H9 (cell line): ENCODE results near the gene H19. TPM values are rescaled to one million over a fixed set of nuclear protein-coding genes. Genes with fewer than 3 reads are reported as not detected.

Source experiments
- DNase-seq: peaks from one replicate; pipeline ENCODE4 v3.0.0-alpha.2; 2017
- H2AFZ ChIP-seq: one replicate; pipeline ENCODE4 v1.6.1; 2013; ENCODE audit warnings: mild to moderate bottlenecking, low read length, control low read depth, moderate library complexity
- H2AK5ac ChIP-seq: 2 replicates; pipeline ENCODE4 v1.6.1; 2013; ENCODE audit warnings: low read length, control low read depth, mixed read lengths; ENCODE audit not compliant: insufficient read length
- H2BK120ac ChIP-seq: one replicate; pipeline ENCODE4 v1.6.1; 2013; ENCODE audit warnings: low read depth, mild to moderate bottlenecking, low read length, control low read depth, inconsistent platforms; ENCODE audit not compliant: poor library complexity, severe bottlenecking
- H2BK12ac ChIP-seq: 2 replicates; pipeline ENCODE4 v1.6.1; 2013; ENCODE audit warnings: low read length, control low read depth, mixed read lengths, low read depth; ENCODE audit not compliant: insufficient read length
- H2BK15ac ChIP-seq: 2 replicates; pipeline ENCODE4 v1.6.1; 2013; ENCODE audit warnings: low read depth, low read length, control low read depth
- H2BK20ac ChIP-seq: one replicate; pipeline ENCODE4 v1.6.1; 2013; ENCODE audit warnings: low read depth, mild to moderate bottlenecking, low read length, control low read depth, inconsistent platforms; ENCODE audit not compliant: poor library complexity, severe bottlenecking
- H2BK5ac ChIP-seq: 2 replicates; pipeline ENCODE4 v1.6.1; 2013; ENCODE audit warnings: low read length, control low read depth, mixed read lengths; ENCODE audit not compliant: insufficient read length
- H3K14ac ChIP-seq: 2 replicates; pipeline ENCODE4 v1.6.1; 2013; ENCODE audit warnings: low read length, control low read depth; ENCODE audit not compliant: insufficient read depth
- H3K18ac ChIP-seq: 2 replicates; pipeline ENCODE4 v1.6.1; 2013; ENCODE audit warnings: low read depth, mild to moderate bottlenecking, mixed read lengths, low read length, control low read depth; ENCODE audit not compliant: insufficient read length
- H3K23ac ChIP-seq: 2 replicates; pipeline ENCODE4 v1.6.1; 2013; ENCODE audit warnings: low read length, control low read depth, mixed read lengths, low read depth; ENCODE audit not compliant: insufficient read length
- H3K23me2 ChIP-seq: 2 replicates; pipeline ENCODE4 v1.6.1; 2013; ENCODE audit warnings: low read depth, mild to moderate bottlenecking, mixed read lengths, low read length, control low read depth; ENCODE audit not compliant: insufficient read length, poor library complexity, severe bottlenecking
- H3K27ac ChIP-seq: 2 replicates; pipeline ENCODE4 v1.5.1; 2013; ENCODE audit warnings: low read length, control low read depth, mixed read lengths, low read depth; ENCODE audit not compliant: insufficient read length
- H3K27me3 ChIP-seq: 2 replicates; pipeline ENCODE4 v1.6.1; 2013; ENCODE audit warnings: low read length, control low read depth, inconsistent platforms; ENCODE audit not compliant: insufficient read depth
- H3K4ac ChIP-seq: 2 replicates; pipeline ENCODE4 v1.6.1; 2013; ENCODE audit warnings: low read depth, mild to moderate bottlenecking, control low read depth, inconsistent platforms, low read length, moderate library complexity
- H3K4me1 ChIP-seq: 2 replicates; pipeline ENCODE4 v1.6.1; 2013; ENCODE audit warnings: low read length, control low read depth, inconsistent platforms; ENCODE audit not compliant: insufficient read depth
- H3K4me2 ChIP-seq: 2 replicates; pipeline ENCODE4 v1.6.1; 2013; ENCODE audit warnings: low read length, control low read depth, mixed read lengths; ENCODE audit not compliant: insufficient read length, insufficient read depth
- H3K56ac ChIP-seq: 2 replicates; pipeline ENCODE4 v1.6.1; 2013; ENCODE audit warnings: low read depth, mild to moderate bottlenecking, mixed read lengths, low read length, control low read depth; ENCODE audit not compliant: insufficient read length
- H3K79me1 ChIP-seq: 2 replicates; pipeline ENCODE4 v1.6.1; 2013; ENCODE audit warnings: low read depth, mild to moderate bottlenecking, moderate library complexity, low read length, control low read depth, inconsistent platforms; ENCODE audit not compliant: insufficient read depth, poor library complexity, severe bottlenecking
- H3K79me2 ChIP-seq: 2 replicates; pipeline ENCODE4 v1.6.1; 2013; ENCODE audit warnings: low read length, control low read depth, inconsistent platforms; ENCODE audit not compliant: insufficient read depth
- H3K9ac ChIP-seq: 2 replicates; pipeline ENCODE4 v1.6.1; 2013; ENCODE audit warnings: low read length, control low read depth, mixed read lengths; ENCODE audit not compliant: insufficient read length; ENCODE audit errors: extremely low read depth
- H3K9me3 ChIP-seq: one replicate; pipeline ENCODE4 v1.6.1; 2013; ENCODE audit warnings: low read depth, low read length, inconsistent platforms; ENCODE audit not compliant: control insufficient read depth
- H3T11ph ChIP-seq: one replicate; pipeline ENCODE4 v1.6.1; 2013; ENCODE audit warnings: mild to moderate bottlenecking, low read length, control low read depth, inconsistent platforms
- H4K20me1 ChIP-seq: one replicate; pipeline ENCODE4 v1.6.1; 2013; ENCODE audit not compliant: control insufficient read depth, insufficient read length, insufficient read depth
- H4K5ac ChIP-seq: 2 replicates; pipeline ENCODE4 v1.6.1; 2013; ENCODE audit warnings: low read depth, mild to moderate bottlenecking, mixed read lengths, low read length, control low read depth; ENCODE audit not compliant: insufficient read length
- H4K8ac ChIP-seq: replicated peaks from 2 replicates; pipeline ENCODE4 v1.6.1; 2013; ENCODE audit warnings: low read length, control low read depth, mixed read lengths, low read depth; ENCODE audit not compliant: insufficient read length
- H4K91ac ChIP-seq: 2 replicates; pipeline ENCODE4 v1.6.1; 2013; ENCODE audit warnings: low read depth, mild to moderate bottlenecking, moderate library complexity, mixed read lengths, low read length, control low read depth; ENCODE audit not compliant: insufficient read length
- H3K27ac Mint-ChIP-seq, 3 experiments: 2 replicates in 2 of 3; 3 replicates in 1 of 3; pipeline ENCODE4 v1.8.0; 2020 to 2021; ENCODE audit warnings: mixed read lengths in 3 of 3, mild to moderate bottlenecking in 1 of 3, moderate library complexity in 1 of 3
- H3K27me3 Mint-ChIP-seq: 2 replicates; pipeline ENCODE4 v1.8.0; 2021; ENCODE audit warnings: low read depth, mild to moderate bottlenecking, moderate library complexity, mixed read lengths
- H3K36me3 Mint-ChIP-seq, 3 experiments: 2 replicates in 2 of 3; 3 replicates in 1 of 3; pipeline ENCODE4 v1.8.0; 2020 to 2021; ENCODE audit warnings: low read depth in 3 of 3, mixed read lengths in 3 of 3; ENCODE audit not compliant: insufficient read depth in 1 of 3
- H3K4me1 Mint-ChIP-seq, 2 experiments: 2 replicates each; pipeline ENCODE4 v1.8.0; 2020; ENCODE audit warnings: mixed read lengths in 2 of 2
- H3K4me3 Mint-ChIP-seq, 2 experiments: 2 replicates in 1 of 2; 3 replicates in 1 of 2; pipeline ENCODE4 v1.8.0; 2020 to 2021; ENCODE audit warnings: mild to moderate bottlenecking in 2 of 2, mixed read lengths in 2 of 2, moderate library complexity in 1 of 2
- H3K9me3 Mint-ChIP-seq, 2 experiments: 2 replicates in 1 of 2; 3 replicates in 1 of 2; pipeline ENCODE4 v1.8.0; 2020; ENCODE audit warnings: mild to moderate bottlenecking in 2 of 2, mixed read lengths in 2 of 2, moderate library complexity in 1 of 2
- CTCF ChIP-seq: fragments of 200-600 bp; sonication (generic); conservative IDR thresholded peaks from 3 replicates; pipeline ENCODE4 v1.8.0; 2021; ENCODE audit warnings: antibody characterized with exemption, mild to moderate bottlenecking
- WGBS: extraction: QIAGEN DNeasy Blood & Tissue Kit; methylation state at CpG from one replicate; pipeline ENCODE4 v1.1.7; 2013; ENCODE audit warnings: missing lambda C conversion rate, low lambda C conversion rate, mixed read lengths; ENCODE audit not compliant: insufficient read length; ENCODE audit errors: extremely low coverage; 5-methylcytosine and 5-hydroxymethylcytosine counted together
- total RNA-seq: library from RNA; stranded (reverse); gene quantifications from 2 replicates; pipeline ENCODE4 v1.2.1, GENCODE V29; 2021

Gene H19
- total RNA-seq, 1 experiment from 2014 or later = 10.7 TPM

- Histone ChIP-seq H2BK15ac (no peak overlapping the region), H2BK20ac (no peak overlapping the region)
- DNase-seq = no peak
These were observed 33.3 kb downstream of the H19 start for GRCh38 chr11:1964348-1964747.

More at GRCh38 chr11:1964348-1964747, 33.3 kb downstream of the H19 start:
- H3K4ac ChIP-seq = no peak overlapping the region
- H4K5ac ChIP-seq = no peak overlapping the region
- no peak overlapping the region for H3K56ac ChIP-seq
- no peak overlapping the region for H3K23ac ChIP-seq
- H2AFZ ChIP-seq = no peak overlapping the region
- H3K14ac ChIP-seq = no peak overlapping the region
- H3K23me2 ChIP-seq = no peaks in the 10 kb centered on the region
- no peak overlapping the region for H3T11ph ChIP-seq
- no peak overlapping the region for H2BK120ac ChIP-seq
- H3K9ac ChIP-seq = no peak overlapping the region
- H4K20me1 ChIP-seq = no peaks in the 10 kb centered on the region
- Mint-ChIP-seq H3K4me1 (no peaks in the 10 kb centered on the region), H3K36me3 (no peaks in the 10 kb centered on the region), H3K9me3 (no peaks in the 10 kb centered on the region), H3K27ac (no peak overlapping the region), H3K4me3 (no peak overlapping the region), H3K27me3 (no peaks in the 10 kb centered on the region)
- no peak overlapping the region for H3K4me2 ChIP-seq
- H3K79me2 ChIP-seq = no peaks in the 10 kb centered on the region
- H4K91ac ChIP-seq = no peak overlapping the region
- H3K4me1 ChIP-seq = no peaks in the 10 kb centered on the region
- H3K9me3 ChIP-seq = no peaks in the 10 kb centered on the region
- no peak overlapping the region for H2AK5ac ChIP-seq
- H3K27me3 ChIP-seq = no peaks in the 10 kb centered on the region
- TF ChIP-seq CTCF = no peak
- H3K27ac ChIP-seq = no peak overlapping the region
- no peaks in the 10 kb centered on the region for H3K79me1 ChIP-seq
- H2BK12ac ChIP-seq = no peak overlapping the region
- WGBS = no CpG with 5 or more reads among the region's 17 CpGs
- no peak overlapping the region for H2BK5ac ChIP-seq
- H4K8ac ChIP-seq = no peak overlapping the region
- no peak overlapping the region for H3K18ac ChIP-seq
